HepG2 (cell line): ENCODE data around the gene HS3ST5. TPM values are rescaled to one million over a fixed set of nuclear protein-coding genes. Genes with fewer than 3 reads are reported as not detected.

Experiments
- ASH2L ChIP-seq: fragments of 300-600, 200-600 bp; sonication (generic); IDR thresholded peaks from 2 replicates; pipeline ENCODE4 v1.7.0; 2017; ENCODE audit warnings: low read depth, mild to moderate bottlenecking, moderate library complexity, mixed read lengths, low read length; ENCODE audit not compliant: insufficient read length
- CERS6 ChIP-seq: sonication (generic); formaldehyde crosslinking; IDR thresholded peaks from 2 replicates; pipeline ENCODE4 v1.5.0; 2020; ENCODE audit warnings: missing genetic modification reagents
- HES4 ChIP-seq: sonication (generic); formaldehyde crosslinking; IDR thresholded peaks from 2 replicates; pipeline ENCODE4 v1.9.0; 2021; ENCODE audit warnings: mild to moderate bottlenecking, missing genetic modification reagents, borderline replicate concordance
- HMG20B ChIP-seq: conservative IDR thresholded peaks from 2 replicates; pipeline ENCODE4 v1.6.1; 2016; ENCODE audit warnings: missing genetic modification reagents, missing compliant biosample characterization
- HOXA3 ChIP-seq: sonication (generic); formaldehyde crosslinking; IDR thresholded peaks from 2 replicates; pipeline ENCODE4 v1.5.0; 2020; ENCODE audit warnings: missing genetic modification reagents
- JDP2 ChIP-seq: sonication (generic); formaldehyde crosslinking; IDR thresholded peaks from 2 replicates; pipeline ENCODE4 v1.8.1; 2022; ENCODE audit warnings: missing genetic modification reagents, borderline replicate concordance
- KDM6A ChIP-seq: IDR thresholded peaks from 2 replicates; pipeline ENCODE4 v1.6.1; 2016; ENCODE audit warnings: low read depth
- MED8 ChIP-seq: sonication (generic); formaldehyde crosslinking; IDR thresholded peaks from 2 replicates; pipeline ENCODE4 v1.8.1; 2023; ENCODE audit warnings: mild to moderate bottlenecking, missing genetic modification reagents; ENCODE audit not compliant: insufficient replicate concordance
- NR2C2 ChIP-seq: sonication (generic); formaldehyde crosslinking; IDR thresholded peaks from 2 replicates; pipeline ENCODE4 v1.4.0; 2020; ENCODE audit warnings: missing genetic modification reagents, mild to moderate bottlenecking, moderate library complexity, borderline replicate concordance
- RORA ChIP-seq: sonication (generic); formaldehyde crosslinking; IDR thresholded peaks from 2 replicates; pipeline ENCODE4 v1.5.0; 2020; ENCODE audit warnings: mild to moderate bottlenecking, missing genetic modification reagents, moderate library complexity
- SNAPC2 ChIP-seq: sonication (generic); formaldehyde crosslinking; IDR thresholded peaks from 2 replicates; pipeline ENCODE4 v1.8.1; 2022; ENCODE audit warnings: mild to moderate bottlenecking, missing genetic modification reagents
- TBP ChIP-seq: sonication (generic); formaldehyde crosslinking; IDR thresholded peaks from 2 replicates; pipeline ENCODE4 v1.5.0; 2020; ENCODE audit warnings: missing genetic modification reagents
- TGIF2 ChIP-seq: IDR thresholded peaks from 2 replicates; pipeline ENCODE4 v1.6.1; 2016; ENCODE audit warnings: control low read depth, missing compliant biosample characterization
- ZBTB34 ChIP-seq: sonication (generic); formaldehyde crosslinking; IDR thresholded peaks from 2 replicates; pipeline ENCODE4 v1.8.0; 2022; ENCODE audit warnings: mild to moderate bottlenecking, missing genetic modification reagents
- ZC3H13 ChIP-seq: sonication (generic); formaldehyde crosslinking; IDR thresholded peaks from 2 replicates; pipeline ENCODE4 v1.8.1; 2023; ENCODE audit warnings: mild to moderate bottlenecking, missing genetic modification reagents, moderate library complexity
- ZFX ChIP-seq: sonication (generic); formaldehyde crosslinking; IDR thresholded peaks from 2 replicates; pipeline ENCODE4 v1.4.0; 2020; ENCODE audit warnings: mild to moderate bottlenecking, low read depth, missing genetic modification reagents, moderate library complexity
- ZNF121 ChIP-seq: sonication (generic); formaldehyde crosslinking; IDR thresholded peaks from 2 replicates; pipeline ENCODE4 v1.5.0; 2020; ENCODE audit warnings: mild to moderate bottlenecking, missing genetic modification reagents
- ZNF558 ChIP-seq: sonication (generic); formaldehyde crosslinking; IDR thresholded peaks from 2 replicates; pipeline ENCODE4 v1.9.0; 2022; ENCODE audit warnings: mild to moderate bottlenecking, missing genetic modification reagents, borderline replicate concordance
- ZNF672 ChIP-seq: sonication (generic); formaldehyde crosslinking; IDR thresholded peaks from 2 replicates; pipeline ENCODE4 v1.8.1; 2022; ENCODE audit warnings: missing genetic modification reagents
- ZNF713 ChIP-seq: sonication (generic); formaldehyde crosslinking; IDR thresholded peaks from 2 replicates; pipeline ENCODE4 v1.4.0; 2020; ENCODE audit warnings: mild to moderate bottlenecking, missing genetic modification reagents
- ZSCAN30 ChIP-seq: sonication (generic); formaldehyde crosslinking; IDR thresholded peaks from 2 replicates; pipeline ENCODE4 v1.5.0; 2020; ENCODE audit warnings: mild to moderate bottlenecking, missing genetic modification reagents
- polyA plus RNA-seq, 8 experiments: library from polyadenylated mRNA; depleted of rRNA in 3 of 8; stranded (reverse) in 7 of 8; unstranded in 1 of 8; fragments of >200 nt; fragmentation: Illumina TruSeq in 4 of 8; extraction: Trizol in 4 of 8; gene quantifications; 2 replicates each; pipeline versions ENCODE4 v1.2.1 to v1.2.3, GENCODE V29; 2011 to 2016; ENCODE audit warnings: low read depth in 4 of 8, missing spikeins in 1 of 8, mixed read lengths in 1 of 8; ENCODE audit not compliant: insufficient read depth in 1 of 8
- total RNA-seq, 5 experiments: library from RNA; depleted of rRNA; stranded (reverse); fragments of >200 nt; fragmentation: Illumina TruSeq; extraction: Trizol; gene quantifications; 2 replicates each; pipeline ENCODE4 v1.2.3, GENCODE V29; 2016; ENCODE audit warnings: low read depth in 1 of 5
- TF ChIP-seq, protein P1 (sequence below): sonication (generic); formaldehyde crosslinking; IDR thresholded peaks from 2 replicates; pipeline ENCODE4 v1.4.0; 2020; ENCODE audit warnings: missing genetic modification reagents
- TF ChIP-seq, protein P2 (sequence below): sonication (generic); formaldehyde crosslinking; IDR thresholded peaks from 2 replicates; pipeline ENCODE4 v1.8.1; 2023; ENCODE audit warnings: mild to moderate bottlenecking, inconsistent platforms, moderate library complexity, missing genetic modification reagents, borderline replicate concordance

The HS3ST5 gene
- total and polyA plus RNA-seq, 2 of the 13 experiments (the other 11 are each of a cell fraction or from before 2014, with no cell fraction given), result 1.1 to 1.6 TPM

DNA sequence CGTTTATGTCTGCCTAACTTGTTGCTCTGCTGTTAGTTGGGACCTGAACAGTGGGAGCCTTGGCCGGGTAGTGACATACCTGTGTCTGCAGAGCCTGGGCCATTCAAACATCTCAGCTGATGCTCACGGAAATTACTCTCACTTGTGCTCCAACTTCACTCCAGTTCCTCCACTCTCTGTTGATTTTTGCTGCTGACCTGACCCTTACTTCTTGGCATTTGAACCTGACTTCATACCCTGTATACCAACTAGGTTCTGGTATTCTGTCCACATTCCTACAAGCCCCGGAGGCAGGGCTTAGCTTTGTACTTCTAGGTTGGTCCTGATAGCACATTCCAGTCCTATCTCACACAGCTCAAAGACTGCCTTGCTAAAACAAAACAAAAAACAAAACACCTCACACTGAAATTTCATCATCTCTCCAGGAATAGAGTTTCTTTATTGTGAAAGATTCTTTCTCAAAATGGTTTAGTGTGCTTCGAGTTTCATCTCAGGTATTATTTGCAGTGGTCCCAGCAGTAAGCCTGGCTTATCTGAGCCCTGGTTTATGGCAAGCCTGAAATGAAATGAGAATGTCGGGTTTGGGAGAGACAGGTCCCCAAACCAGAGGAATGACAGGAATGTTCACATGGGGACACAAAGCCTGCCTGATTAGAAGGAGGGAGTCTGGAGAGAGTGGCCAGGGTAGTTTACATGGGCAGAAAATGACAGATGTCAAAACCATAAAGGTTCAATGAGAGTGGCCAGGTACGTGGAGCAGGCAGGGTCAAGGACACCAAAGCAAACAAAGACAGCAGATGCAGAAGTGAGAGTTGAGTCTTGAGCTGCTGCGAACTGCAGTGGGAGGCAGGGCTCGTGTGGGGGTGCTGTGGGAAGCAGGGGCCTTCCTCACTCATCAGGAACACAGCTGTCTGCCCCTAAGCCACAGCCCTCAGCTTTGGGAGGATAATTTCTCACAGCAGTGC, 197.7 kb downstream of the HS3ST5 start (continued):
- TF ChIP-seq, protein P1, sequence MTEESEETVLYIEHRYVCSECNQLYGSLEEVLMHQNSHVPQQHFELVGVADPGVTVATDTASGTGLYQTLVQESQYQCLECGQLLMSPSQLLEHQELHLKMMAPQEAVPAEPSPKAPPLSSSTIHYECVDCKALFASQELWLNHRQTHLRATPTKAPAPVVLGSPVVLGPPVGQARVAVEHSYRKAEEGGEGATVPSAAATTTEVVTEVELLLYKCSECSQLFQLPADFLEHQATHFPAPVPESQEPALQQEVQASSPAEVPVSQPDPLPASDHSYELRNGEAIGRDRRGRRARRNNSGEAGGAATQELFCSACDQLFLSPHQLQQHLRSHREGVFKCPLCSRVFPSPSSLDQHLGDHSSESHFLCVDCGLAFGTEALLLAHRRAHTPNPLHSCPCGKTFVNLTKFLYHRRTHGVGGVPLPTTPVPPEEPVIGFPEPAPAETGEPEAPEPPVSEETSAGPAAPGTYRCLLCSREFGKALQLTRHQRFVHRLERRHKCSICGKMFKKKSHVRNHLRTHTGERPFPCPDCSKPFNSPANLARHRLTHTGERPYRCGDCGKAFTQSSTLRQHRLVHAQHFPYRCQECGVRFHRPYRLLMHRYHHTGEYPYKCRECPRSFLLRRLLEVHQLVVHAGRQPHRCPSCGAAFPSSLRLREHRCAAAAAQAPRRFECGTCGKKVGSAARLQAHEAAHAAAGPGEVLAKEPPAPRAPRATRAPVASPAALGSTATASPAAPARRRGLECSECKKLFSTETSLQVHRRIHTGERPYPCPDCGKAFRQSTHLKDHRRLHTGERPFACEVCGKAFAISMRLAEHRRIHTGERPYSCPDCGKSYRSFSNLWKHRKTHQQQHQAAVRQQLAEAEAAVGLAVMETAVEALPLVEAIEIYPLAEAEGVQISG (CRISPR knock-in tag), result peak; percentile 11
- TF ChIP-seq ZNF713 (CRISPR knock-in tag), result no peak
- peak; percentile 72 for TF ChIP-seq MED8 (CRISPR knock-in tag)
- peak; percentile 84 for TF ChIP-seq ASH2L
- no peak for TF ChIP-seq JDP2 (CRISPR knock-in tag)
- TF ChIP-seq ZNF672 (CRISPR knock-in tag), result no peak
- peak; percentile 60; the same call in 1 of the 2 replicates for TF ChIP-seq HMG20B
- TF ChIP-seq ZNF558 (CRISPR knock-in tag), result no peak
- TF ChIP-seq ZFX (CRISPR knock-in tag), result peak; percentile 25; the same call in 1 of the 2 replicates
- peak; percentile 21; the same call in 1 of the 2 replicates for TF ChIP-seq ZBTB34 (CRISPR knock-in tag)
- TF ChIP-seq HES4 (CRISPR knock-in tag), result no peak
- peak; percentile 80 for TF ChIP-seq TGIF2 (CRISPR knock-in tag)
- TF ChIP-seq RORA, result no peak
- peak; percentile 8; the same call in 1 of the 2 replicates for TF ChIP-seq NR2C2 (CRISPR knock-in tag)
- TF ChIP-seq ZC3H13 (CRISPR knock-in tag), result no peak
- no peak for TF ChIP-seq ZNF121 (CRISPR knock-in tag)
- no peak for TF ChIP-seq CERS6 (CRISPR knock-in tag)
- TF ChIP-seq, protein P2, sequence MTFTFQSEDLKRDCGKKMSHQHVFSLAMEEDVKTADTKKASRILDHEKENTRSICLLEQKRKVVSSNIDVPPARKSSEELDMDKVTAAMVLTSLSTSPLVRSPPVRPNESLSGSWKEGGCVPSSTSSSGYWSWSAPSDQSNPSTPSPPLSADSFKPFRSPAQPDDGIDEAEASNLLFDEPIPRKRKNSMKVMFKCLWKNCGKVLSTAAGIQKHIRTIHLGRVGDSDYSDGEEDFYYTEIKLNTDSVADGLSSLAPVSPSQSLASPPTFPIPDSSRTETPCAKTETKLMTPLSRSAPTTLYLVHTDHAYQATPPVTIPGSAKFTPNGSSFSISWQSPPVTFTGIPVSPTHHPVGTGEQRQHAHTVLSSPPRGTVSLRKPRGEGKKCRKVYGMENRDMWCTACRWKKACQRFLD, result no peak
- TF ChIP-seq KDM6A (CRISPR knock-in tag), result peak; percentile 36; the same call in 1 of the 2 replicates
- TF ChIP-seq TBP, result no peak
- peak; percentile 44; the same call in 1 of the 2 replicates for TF ChIP-seq HOXA3
- TF ChIP-seq SNAPC2 (CRISPR knock-in tag), result no peak
- no peak for TF ChIP-seq ZSCAN30
